Right renal pelvis (tissue), 4 donors: ENCODE measurements around the gene RNU6-7. TPM values are rescaled to one million over a fixed set of nuclear protein-coding genes. Genes with fewer than 3 reads are reported as not detected.

Experiments
- DNase-seq, 4 donors: peaks; one replicate each; pipeline ENCODE4 v3.0.0-alpha.2; 2013; ENCODE audit warnings: low read depth in 4 of 4, low spot score in 3 of 4, missing footprints in 1 of 4
- polyA plus RNA-seq, 4 donors: library from polyadenylated mRNA; unstranded; fragments of 120-200 nt; gene quantifications; one replicate each; pipeline ENCODE4 v1.2.1, GENCODE V29; 2013; ENCODE audit not compliant: insufficient read length in 4 of 4

RNU6-7 gene
- polyA plus RNA-seq, 4 donors, result not detected

- no peak for DNase-seq
Measured at GRCh38 chr14:32203928-32204357, 2.1 kb downstream of the RNU6-7 start.

- no peak for DNase-seq
Measured at GRCh38 chr14:32205554-32205953, 3.7 kb downstream of the RNU6-7 start.

- no peak for DNase-seq
Measured at GRCh38 chr14:32205984-32206383, 4.1 kb downstream of the RNU6-7 start.

- no peak for DNase-seq
Measured at GRCh38 chr14:32206552-32206951, 4.7 kb downstream of the RNU6-7 start.

GRCh38 chr14:32208490-32208889 lies 6.6 kb downstream of the RNU6-7 start:
- no peak for DNase-seq

- DNase-seq, result no peak
Measured at GRCh38 chr14:32209471-32209870, 7.6 kb downstream of the RNU6-7 start.

GRCh38 chr14:32211068-32211404 lies 9.2 kb downstream of the RNU6-7 start:
- no peak for DNase-seq

- DNase-seq, result no peak
Measured at GRCh38 chr14:32212833-32213232, 11.0 kb downstream of the RNU6-7 start.

GRCh38 chr14:32217301-32217700 lies 15.5 kb downstream of the RNU6-7 start:
- no peak for DNase-seq

GRCh38 chr14:32224737-32225377 lies 23.0 kb downstream of the RNU6-7 start:
- DNase-seq, result no peak

GRCh38 chr14:32225378-32225920 lies 23.6 kb downstream of the RNU6-7 start:
- DNase-seq, result no peak

GRCh38 chr14:32226056-32226455 lies 24.2 kb downstream of the RNU6-7 start:
- DNase-seq, result no peak

- DNase-seq, result no peak
Measured at GRCh38 chr14:32230181-32230580, 28.3 kb downstream of the RNU6-7 start.

- no peak for DNase-seq
Measured at GRCh38 chr14:32230695-32231280, 28.9 kb downstream of the RNU6-7 start.

GRCh38 chr14:32232481-32232880 lies 30.6 kb downstream of the RNU6-7 start:
- no peak for DNase-seq

- no peak for DNase-seq
Measured at GRCh38 chr14:32233260-32233659, 31.4 kb downstream of the RNU6-7 start.

GRCh38 chr14:32244404-32244803 lies 42.6 kb downstream of the RNU6-7 start:
- DNase-seq, result no peak

GRCh38 chr14:32246751-32247150 lies 44.9 kb downstream of the RNU6-7 start:
- no peak for DNase-seq

- no peak for DNase-seq
Measured at GRCh38 chr14:32249371-32249770, 47.5 kb downstream of the RNU6-7 start.

GRCh38 chr14:32249780-32250179 lies 47.9 kb downstream of the RNU6-7 start:
- DNase-seq, result no peak

- no peak for DNase-seq
Measured at GRCh38 chr14:32250681-32251080, 48.8 kb downstream of the RNU6-7 start.

GRCh38 chr14:32251530-32251929 lies 49.7 kb downstream of the RNU6-7 start:
- DNase-seq, result no peak
